ENCODE measurements around the gene GABRD.

DNA sequence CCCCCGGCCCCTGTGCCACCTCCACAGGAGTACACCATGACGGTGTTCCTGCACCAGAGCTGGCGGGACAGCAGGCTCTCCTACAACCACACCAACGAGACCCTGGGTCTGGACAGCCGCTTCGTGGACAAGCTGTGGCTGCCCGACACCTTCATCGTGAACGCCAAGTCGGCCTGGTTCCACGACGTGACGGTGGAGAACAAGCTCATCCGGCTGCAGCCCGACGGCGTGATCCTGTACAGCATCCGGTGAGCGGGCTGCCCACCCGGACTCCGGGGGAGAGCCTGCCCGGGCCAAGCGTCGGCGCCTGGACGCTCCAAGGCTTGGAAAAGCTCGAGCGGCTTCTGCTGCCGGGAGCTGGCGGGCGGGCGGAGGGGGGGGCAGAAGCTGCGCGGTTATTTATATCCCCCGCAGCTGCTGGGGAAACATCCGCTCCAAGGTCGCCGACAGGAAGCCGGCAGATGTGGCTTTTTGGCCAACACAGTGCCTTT is 6.4 kb downstream of the GABRD start:
- no peak for TF ChIP-seq MYBL2 (CRISPR knock-in tag; IDR thresholded peaks at IDR 0.05)
- TF ChIP-seq CREM (CRISPR knock-in tag; IDR thresholded peaks at IDR 0.05): no peak
- TF ChIP-seq FOXK1 (CRISPR knock-in tag; IDR thresholded peaks at IDR 0.05): no peak
- TF ChIP-seq, protein P1, sequence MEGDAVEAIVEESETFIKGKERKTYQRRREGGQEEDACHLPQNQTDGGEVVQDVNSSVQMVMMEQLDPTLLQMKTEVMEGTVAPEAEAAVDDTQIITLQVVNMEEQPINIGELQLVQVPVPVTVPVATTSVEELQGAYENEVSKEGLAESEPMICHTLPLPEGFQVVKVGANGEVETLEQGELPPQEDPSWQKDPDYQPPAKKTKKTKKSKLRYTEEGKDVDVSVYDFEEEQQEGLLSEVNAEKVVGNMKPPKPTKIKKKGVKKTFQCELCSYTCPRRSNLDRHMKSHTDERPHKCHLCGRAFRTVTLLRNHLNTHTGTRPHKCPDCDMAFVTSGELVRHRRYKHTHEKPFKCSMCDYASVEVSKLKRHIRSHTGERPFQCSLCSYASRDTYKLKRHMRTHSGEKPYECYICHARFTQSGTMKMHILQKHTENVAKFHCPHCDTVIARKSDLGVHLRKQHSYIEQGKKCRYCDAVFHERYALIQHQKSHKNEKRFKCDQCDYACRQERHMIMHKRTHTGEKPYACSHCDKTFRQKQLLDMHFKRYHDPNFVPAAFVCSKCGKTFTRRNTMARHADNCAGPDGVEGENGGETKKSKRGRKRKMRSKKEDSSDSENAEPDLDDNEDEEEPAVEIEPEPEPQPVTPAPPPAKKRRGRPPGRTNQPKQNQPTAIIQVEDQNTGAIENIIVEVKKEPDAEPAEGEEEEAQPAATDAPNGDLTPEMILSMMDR (IDR thresholded peaks at IDR 0.05): no peak
- TF ChIP-seq, protein P2, sequence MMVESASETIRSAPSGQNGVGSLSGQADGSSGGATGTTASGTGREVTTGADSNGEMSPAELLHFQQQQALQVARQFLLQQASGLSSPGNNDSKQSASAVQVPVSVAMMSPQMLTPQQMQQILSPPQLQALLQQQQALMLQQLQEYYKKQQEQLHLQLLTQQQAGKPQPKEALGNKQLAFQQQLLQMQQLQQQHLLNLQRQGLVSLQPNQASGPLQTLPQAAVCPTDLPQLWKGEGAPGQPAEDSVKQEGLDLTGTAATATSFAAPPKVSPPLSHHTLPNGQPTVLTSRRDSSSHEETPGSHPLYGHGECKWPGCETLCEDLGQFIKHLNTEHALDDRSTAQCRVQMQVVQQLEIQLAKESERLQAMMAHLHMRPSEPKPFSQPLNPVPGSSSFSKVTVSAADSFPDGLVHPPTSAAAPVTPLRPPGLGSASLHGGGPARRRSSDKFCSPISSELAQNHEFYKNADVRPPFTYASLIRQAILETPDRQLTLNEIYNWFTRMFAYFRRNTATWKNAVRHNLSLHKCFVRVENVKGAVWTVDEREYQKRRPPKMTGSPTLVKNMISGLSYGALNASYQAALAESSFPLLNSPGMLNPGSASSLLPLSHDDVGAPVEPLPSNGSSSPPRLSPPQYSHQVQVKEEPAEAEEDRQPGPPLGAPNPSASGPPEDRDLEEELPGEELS (CRISPR knock-in tag; IDR thresholded peaks at IDR 0.05): no peak
- TF ChIP-seq, protein P3, sequence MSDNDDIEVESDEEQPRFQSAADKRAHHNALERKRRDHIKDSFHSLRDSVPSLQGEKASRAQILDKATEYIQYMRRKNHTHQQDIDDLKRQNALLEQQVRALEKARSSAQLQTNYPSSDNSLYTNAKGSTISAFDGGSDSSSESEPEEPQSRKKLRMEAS (CRISPR knock-in tag; IDR thresholded peaks at IDR 0.05): no peak
- no peak for TF ChIP-seq NFYB (CRISPR knock-in tag; conservative IDR thresholded peaks at IDR 0.05; ENCODE audit: low read depth)
- TF ChIP-seq PRRX2 (CRISPR knock-in tag; IDR thresholded peaks at IDR 0.05): no peak
- TF ChIP-seq ZNF671 (CRISPR knock-in tag; IDR thresholded peaks at IDR 0.05): no peak
- no peak for TF ChIP-seq ETV6 (CRISPR knock-in tag; IDR thresholded peaks at IDR 0.05)
